K562 (cell line): ENCODE measurements around the gene FXYD1. TPM values are rescaled to one million over a fixed set of nuclear protein-coding genes. Genes with fewer than 3 reads are reported as not detected.
A peak's percentile ranks its signal among the peaks of the same experiment; 100 is the strongest.

Experiments used
- BACH1 ChIP-seq: fragments of 200-800 bp; sonication (Bioruptor generic); IDR thresholded peaks from 2 replicates; pipeline ENCODE4 v1.6.1; 2016; ENCODE audit warnings: missing genetic modification characterization, missing compliant biosample characterization
- CBX3 ChIP-seq, 2 experiments: IDR thresholded peaks; 1 replicate in 1 of 2; 2 replicates in 1 of 2; pipeline ENCODE4 v1.6.1; 2012; ENCODE audit warnings: inconsistent platforms in 2 of 2, low read length in 2 of 2, borderline replicate concordance in 1 of 2, control low read depth in 1 of 2
- CEBPB ChIP-seq: fragments of 450-650 bp; IDR thresholded peaks from 2 replicates; pipeline ENCODE4 v1.6.1; 2016; ENCODE audit warnings: missing genetic modification characterization, missing compliant biosample characterization
- FOXP1 ChIP-seq: sonication (generic); formaldehyde crosslinking; IDR thresholded peaks from 2 replicates; pipeline ENCODE4 v1.8.0; 2022; ENCODE audit warnings: mild to moderate bottlenecking, missing genetic modification reagents
- HDAC3 ChIP-seq: fragments of 450-650 bp; IDR thresholded peaks from 2 replicates; pipeline ENCODE4 v1.6.1; 2018; ENCODE audit warnings: borderline replicate concordance, mild to moderate bottlenecking, moderate library complexity; ENCODE audit not compliant: partially characterized antibody
- HMG20A ChIP-seq: fragments of 450-650 bp; formaldehyde crosslinking; conservative IDR thresholded peaks from 2 replicates; pipeline ENCODE4 v1.4.0; 2020; ENCODE audit warnings: mild to moderate bottlenecking, mixed read lengths
- KDM4B ChIP-seq, 2 experiments: fragments of 450-650 bp in 1 of 2; sonication (generic) in 1 of 2; IDR thresholded peaks; 2 replicates each; pipeline ENCODE4 v1.6.1; 2016 to 2017; ENCODE audit warnings: borderline replicate concordance in 2 of 2, antibody characterized with exemption in 1 of 2, low read depth in 1 of 2, mild to moderate bottlenecking in 1 of 2
- MTA2 ChIP-seq: fragments of 450-650 bp; IDR thresholded peaks from 2 replicates; pipeline ENCODE4 v1.6.1; 2016; ENCODE audit warnings: low read depth
- NUFIP1 ChIP-seq: fragments of 450-650 bp; IDR thresholded peaks from 2 replicates; pipeline ENCODE4 v1.6.1; 2018; ENCODE audit not compliant: partially characterized antibody
- PYGO2 ChIP-seq: fragments of 450-650 bp; IDR thresholded peaks from 2 replicates; pipeline ENCODE4 v1.6.1; 2016; ENCODE audit warnings: mild to moderate bottlenecking, missing genetic modification characterization, moderate library complexity, missing compliant biosample characterization
- RBM25 ChIP-seq: fragments of 200-400 bp; formaldehyde crosslinking; IDR thresholded peaks from 2 replicates; pipeline ENCODE4 v1.6.1; 2018; ENCODE audit warnings: low read length, low read depth, moderate library complexity; ENCODE audit not compliant: severe bottlenecking
- RUNX1 ChIP-seq: sonication (generic); IDR thresholded peaks from 2 replicates; pipeline ENCODE4 v1.6.1; 2016; ENCODE audit warnings: antibody characterized with exemption, low read depth
- SRSF3 ChIP-seq: fragments of 200-400 bp; formaldehyde crosslinking; IDR thresholded peaks from 2 replicates; pipeline ENCODE4 v1.6.1; 2016; ENCODE audit warnings: mild to moderate bottlenecking, low read length, moderate library complexity; ENCODE audit not compliant: insufficient read depth
- TEAD4 ChIP-seq, 2 experiments: sonication (generic) in 1 of 2; formaldehyde crosslinking in 1 of 2; IDR thresholded peaks; 2 replicates each; pipeline versions ENCODE4 v1.6.1 to v1.8.0; 2012 to 2022; ENCODE audit warnings: borderline replicate concordance in 1 of 2, inconsistent platforms in 1 of 2, low read length in 1 of 2, mild to moderate bottlenecking in 1 of 2, missing genetic modification reagents in 1 of 2
- TOE1 ChIP-seq, 2 experiments: fragments of 450-650 bp in 1 of 2; sonication (generic) in 1 of 2; formaldehyde crosslinking in 1 of 2; IDR thresholded peaks; 2 replicates each; pipeline versions ENCODE4 v1.7.1 to v1.8.0; 2016 to 2022; ENCODE audit warnings: borderline replicate concordance in 2 of 2, mild to moderate bottlenecking in 2 of 2, antibody characterized with exemption in 1 of 2, inconsistent platforms in 1 of 2, low read depth in 1 of 2, missing genetic modification reagents in 1 of 2, moderate library complexity in 1 of 2
- ZNF121 ChIP-seq: sonication (generic); formaldehyde crosslinking; conservative IDR thresholded peaks from 2 replicates; pipeline ENCODE4 v1.8.0; 2022; ENCODE audit warnings: missing genetic modification reagents
- ZNF197 ChIP-seq: fragments of 200-800 bp; sonication (Bioruptor generic); IDR thresholded peaks from 2 replicates; pipeline ENCODE4 v1.6.1; 2016; ENCODE audit warnings: low read depth, missing genetic modification characterization, missing compliant biosample characterization
- polyA plus RNA-seq, 8 experiments: library from polyadenylated mRNA; depleted of rRNA in 4 of 8; stranded (reverse) in 5 of 8; unstranded in 3 of 8; fragments of >200 nt; fragmentation: Nextera tagmentation in 2 of 8; fragmentation: Illumina TruSeq in 1 of 8; extraction: Ambion mirVana in 2 of 8; extraction: Trizol in 1 of 8; gene quantifications; 2 replicates each; pipeline versions ENCODE4 v1.2.1 to v1.2.3, GENCODE V29; 2011 to 2014; ENCODE audit warnings: inconsistent platforms in 1 of 8, missing spikeins in 1 of 8
- total RNA-seq, 7 experiments: library from RNA; depleted of rRNA in 6 of 7; stranded (reverse); fragments of >200 nt in 6 of 7; fragmentation: Illumina TruSeq in 2 of 7; extraction: Trizol in 2 of 7; gene quantifications; 2 replicates each; pipeline versions ENCODE4 v1.2.1 to v1.2.3, GENCODE V29; 2011 to 2021; ENCODE audit warnings: low replicate concordance in 1 of 7
- TF ChIP-seq, protein P1 (sequence below), 2 experiments: fragments of 450-650 bp in 1 of 2; sonication (generic) in 1 of 2; formaldehyde crosslinking in 1 of 2; IDR thresholded peaks; 2 replicates each; pipeline versions ENCODE4 v1.7.1 to v1.9.0; 2016 to 2022; ENCODE audit warnings: inconsistent platforms in 1 of 2, mild to moderate bottlenecking in 1 of 2, missing genetic modification reagents in 1 of 2

The FXYD1 gene
- total and polyA plus RNA-seq, 9 of the 15 experiments (the other 6 are each of a cell fraction or from before 2014, with no cell fraction given) = 0.40 to 3.2 (median 1.8) TPM; not detected in 3

DNA sequence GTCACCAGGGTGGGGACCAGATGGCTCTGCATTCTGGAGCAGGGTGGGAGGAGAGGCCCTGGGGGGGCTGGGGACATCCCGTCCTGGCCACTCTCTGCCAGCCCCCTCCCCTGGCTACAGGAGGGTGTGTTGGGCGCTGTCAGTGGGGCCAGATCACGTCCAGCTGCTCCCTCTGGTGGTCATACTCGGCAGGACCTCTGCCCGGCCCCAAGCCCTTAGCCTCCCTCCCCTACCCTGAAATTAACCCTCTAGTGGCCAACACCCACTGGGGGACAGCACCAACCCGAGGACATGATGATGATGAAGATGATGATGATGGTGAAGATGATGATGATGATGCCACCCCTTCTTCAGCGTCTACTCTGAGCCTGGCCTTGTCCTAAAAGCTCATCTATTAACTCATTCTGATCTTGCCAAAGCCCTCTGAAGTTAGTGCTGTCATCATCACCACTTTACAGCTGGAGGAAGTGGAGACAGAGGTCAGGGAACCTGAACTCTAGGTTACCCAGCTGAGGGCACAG lies 3.2 kb upstream of the FXYD1 start (continued):
- TF ChIP-seq, protein P1, sequence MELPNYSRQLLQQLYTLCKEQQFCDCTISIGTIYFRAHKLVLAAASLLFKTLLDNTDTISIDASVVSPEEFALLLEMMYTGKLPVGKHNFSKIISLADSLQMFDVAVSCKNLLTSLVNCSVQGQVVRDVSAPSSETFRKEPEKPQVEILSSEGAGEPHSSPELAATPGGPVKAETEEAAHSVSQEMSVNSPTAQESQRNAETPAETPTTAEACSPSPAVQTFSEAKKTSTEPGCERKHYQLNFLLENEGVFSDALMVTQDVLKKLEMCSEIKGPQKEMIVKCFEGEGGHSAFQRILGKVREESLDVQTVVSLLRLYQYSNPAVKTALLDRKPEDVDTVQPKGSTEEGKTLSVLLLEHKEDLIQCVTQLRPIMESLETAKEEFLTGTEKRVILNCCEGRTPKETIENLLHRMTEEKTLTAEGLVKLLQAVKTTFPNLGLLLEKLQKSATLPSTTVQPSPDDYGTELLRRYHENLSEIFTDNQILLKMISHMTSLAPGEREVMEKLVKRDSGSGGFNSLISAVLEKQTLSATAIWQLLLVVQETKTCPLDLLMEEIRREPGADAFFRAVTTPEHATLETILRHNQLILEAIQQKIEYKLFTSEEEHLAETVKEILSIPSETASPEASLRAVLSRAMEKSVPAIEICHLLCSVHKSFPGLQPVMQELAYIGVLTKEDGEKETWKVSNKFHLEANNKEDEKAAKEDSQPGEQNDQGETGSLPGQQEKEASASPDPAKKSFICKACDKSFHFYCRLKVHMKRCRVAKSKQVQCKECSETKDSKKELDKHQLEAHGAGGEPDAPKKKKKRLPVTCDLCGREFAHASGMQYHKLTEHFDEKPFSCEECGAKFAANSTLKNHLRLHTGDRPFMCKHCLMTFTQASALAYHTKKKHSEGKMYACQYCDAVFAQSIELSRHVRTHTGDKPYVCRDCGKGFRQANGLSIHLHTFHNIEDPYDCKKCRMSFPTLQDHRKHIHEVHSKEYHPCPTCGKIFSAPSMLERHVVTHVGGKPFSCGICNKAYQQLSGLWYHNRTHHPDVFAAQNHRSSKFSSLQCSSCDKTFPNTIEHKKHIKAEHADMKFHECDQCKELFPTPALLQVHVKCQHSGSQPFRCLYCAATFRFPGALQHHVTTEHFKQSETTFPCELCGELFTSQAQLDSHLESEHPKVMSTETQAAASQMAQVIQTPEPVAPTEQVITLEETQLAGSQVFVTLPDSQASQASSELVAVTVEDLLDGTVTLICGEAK (IDR thresholded peaks at IDR 0.05) = peak; percentile 34; the same call in 1 of the 2 replicates
- TF ChIP-seq, protein P1 (CRISPR knock-in tag; IDR thresholded peaks at IDR 0.05) = no peak
- peak in 1 of 2 experiments; percentile 29; a peak in 2 of 3 replicates for TF ChIP-seq CBX3 (IDR thresholded peaks at IDR 0.05; ENCODE audit: borderline replicate concordance in 1 of 2, low read length in 2 of 2)
- no peak for TF ChIP-seq HDAC3
- TF ChIP-seq TEAD4 (IDR thresholded peaks at IDR 0.05; ENCODE audit: low read length) = 0 out of 2 replicates have a peak, but pooled peaks have one; percentile 5
- TF ChIP-seq TEAD4 (CRISPR knock-in tag; IDR thresholded peaks at IDR 0.05; ENCODE audit: borderline replicate concordance) = no peak
- TF ChIP-seq HMG20A (CRISPR knock-in tag) = no peak
- no peak for TF ChIP-seq ZNF197 (CRISPR knock-in tag)
- TF ChIP-seq PYGO2 (tag) = no peak
- no peak for TF ChIP-seq KDM4B (IDR thresholded peaks at IDR 0.05; ENCODE audit: borderline replicate concordance in 2 of 2, low read depth in 1 of 2)
- no peak for TF ChIP-seq RUNX1
- TF ChIP-seq CEBPB (tag) = 0 out of 2 replicates have a peak, but pooled peaks have one; percentile 13
- TF ChIP-seq BACH1 (tag) = no peak
- TF ChIP-seq SRSF3 = no peak
- no peak for TF ChIP-seq ZNF121 (CRISPR knock-in tag)
- TF ChIP-seq FOXP1 (CRISPR knock-in tag) = no peak
- peak; percentile 51; the same call in 1 of the 2 replicates for TF ChIP-seq MTA2
- TF ChIP-seq RBM25 = no peak
- peak; percentile 73; the same call in 1 of the 2 replicates for TF ChIP-seq TOE1 (IDR thresholded peaks at IDR 0.05; ENCODE audit: borderline replicate concordance)
- no peak for TF ChIP-seq TOE1 (CRISPR knock-in tag; IDR thresholded peaks at IDR 0.05; ENCODE audit: borderline replicate concordance, low read depth)
- TF ChIP-seq NUFIP1 = no peak
